Heart left ventricle (tissue), 16 donors: Measurements from ENCODE around the gene SCN3B. TPM values are rescaled to one million over a fixed set of nuclear protein-coding genes. Genes with fewer than 3 reads are reported as not detected.

Experiments used
- ATAC-seq, 4 donors: fragments of 200-7000 bp; cut with Tn5 transposase; one replicate each; pipeline ENCODE4 v1.9.1; 2020 to 2022; ENCODE audit warnings: moderate library complexity in 4 of 4, mild to moderate bottlenecking in 3 of 4, moderate number of reproducible peaks in 1 of 4
- DNase-seq, 5 donors: peaks; one replicate each; pipeline ENCODE4 v3.0.0-alpha.2; 2020
- H3K27ac ChIP-seq, 12 donors: fragments of 200-600 bp; sonication (generic) in 4 of 12; one replicate each; pipeline versions ENCODE4 v1.5.0 to v1.8.0; 2016 to 2022; ENCODE audit warnings: mild to moderate bottlenecking in 2 of 12
- H3K27me3 ChIP-seq, 9 donors: fragments of 200-600 bp; sonication (generic) in 2 of 9; one replicate each; pipeline versions ENCODE4 v1.5.1 to v1.8.0; 2016 to 2022; ENCODE audit warnings: mild to moderate bottlenecking in 3 of 9
- H3K36me3 ChIP-seq, 9 donors: fragments of 200-600 bp; sonication (generic) in 2 of 9; one replicate each; pipeline versions ENCODE4 v1.5.0 to v1.8.0; 2018 to 2022; ENCODE audit warnings: mild to moderate bottlenecking in 2 of 9
- H3K4me1 ChIP-seq, 12 donors: fragments of 200-600 bp; sonication (generic) in 4 of 12; one replicate each; pipeline versions ENCODE4 v1.5.0 to v1.8.0; 2016 to 2022; ENCODE audit warnings: mild to moderate bottlenecking in 3 of 12
- H3K4me3 ChIP-seq, 12 donors: fragments of 200-600 bp; sonication (generic) in 4 of 12; one replicate each; pipeline versions ENCODE4 v1.5.0 to v1.8.0; 2017 to 2022; ENCODE audit warnings: mild to moderate bottlenecking in 9 of 12, moderate library complexity in 4 of 12
- H3K9me3 ChIP-seq, 12 donors: fragments of 200-600 bp; sonication (generic) in 4 of 12; one replicate each; pipeline versions ENCODE4 v1.5.0 to v1.8.0; 2016 to 2022; ENCODE audit warnings: mild to moderate bottlenecking in 1 of 12
- CTCF ChIP-seq, 12 donors: fragments of 200-600 bp; sonication (generic) in 4 of 12; IDR thresholded peaks; one replicate each; pipeline versions ENCODE4 v1.5.0 to v1.8.0; 2018 to 2022; ENCODE audit warnings: antibody characterized with exemption in 12 of 12, mild to moderate bottlenecking in 5 of 12
- POLR2A ChIP-seq, 2 donors: fragments of 450-650 bp; IDR thresholded peaks; one replicate each; pipeline ENCODE4 v1.6.1; 2017; ENCODE audit warnings: antibody characterized with exemption in 2 of 2, mild to moderate bottlenecking in 2 of 2, moderate library complexity in 2 of 2
- WGBS, 4 donors: extraction: QIAGEN DNeasy Blood & Tissue Kit in 2 of 4; methylation state at CpG; one replicate each; pipeline versions ENCODE4 v1.1.5 to v1.1.7; 2013 to 2018; 5-methylcytosine and 5-hydroxymethylcytosine counted together
- intact Hi-C, 10 donors: fragments of 100-400 bp; cut with DNase I; formaldehyde crosslinking; loops; one replicate each; pipeline versions ENCODE4 v1.11.1 to v1.14.2; 2022
- polyA plus RNA-seq, 2 donors: library from polyadenylated mRNA; stranded (reverse); fragments of 200-250 nt; gene quantifications; one replicate each; pipeline ENCODE4 v1.2.3, GENCODE V29; 2013
- total RNA-seq, 9 donors: library from RNA; depleted of rRNA in 2 of 9; stranded (reverse); fragments of >200 nt in 2 of 9; fragmentation: NEBNext Ultra II Directional in 3 of 9; extraction: Animal tissue kit (Norgen Biotek cat#: 25700) in 3 of 9; gene quantifications; one replicate each; pipeline versions ENCODE4 v1.1.0 to v1.2.4, GENCODE V29; 2016 to 2023
- donor health status: ischemic (EF 13 %, LVEDD 7.1; RV severe dilation, severe dysfunction).
- donor health status: healthy with polysubstance abuse.
- donor health status: DM: no; HTN: yes; CAD: no.
- donor health status: DM: no; HTN: no; CAD: no.
- donor health status: ischemic (EF 25% LVEDD 6.9; RV normal size, moderate dysfunction).
- donor health status: ischemic (EF 25% LVEDD 5.7; RV mildly dilated, moderate dysfunction).
- donor health status: healthy.
- donor health status: DM: yes; HTN: yes; CAD: no.
- donor health status: ischemic (EF 35%, LVEDD 5.7; RV mildly dilated, moderate dysfunction).
- donor health status: nonischemic (EF 11% LVEDD 7.7; RV severe dilation, severe dysfunction).
- donor health status: DM: yes; HTN: yes; CAD: no.
- donor health status: PGD.
- donor health status: ischemic (EF 29% LVEDD 5.4; RV normal size, mild dysfunction).
- donor health status: nonischemic (EF 23%, LVEDD 6.1; RV moderate dilation, normal function).

The SCN3B gene
- total and polyA plus RNA-seq, 11 donors = 0.63 to 3.8 (median 0.91) TPM

- Histone ChIP-seq H3K27me3 (peaks cover 0 to 18% (median 0%) of the 10 kb centered on the region in 9 donors), H3K9me3 (no peaks in the 10 kb centered on the region), H3K4me1 (peaks cover 0 to 3% (median 0%) of the 10 kb centered on the region in 12 donors), H3K36me3 (no peaks in the 10 kb centered on the region), H3K4me3 (no peak overlapping the region), H3K27ac (no peak overlapping the region)
- WGBS, 4 donors = 44 to 51% (median 46%) methylated on average over 2 of the region's 2 CpGs
- TF ChIP-seq POLR2A (IDR thresholded peaks at IDR 0.05) = no peak
- no peak for TF ChIP-seq CTCF (IDR thresholded peaks at IDR 0.05)
- intact Hi-C loops = no loop called here
- ATAC-seq (no peak), DNase-seq (no peak)
Observed at GRCh38 chr11:123698546-123699127, 44.2 kb upstream of the SCN3B start.

- intact Hi-C loops = no loop called here
- ATAC-seq = no peak
- 50 to 100% (median 91%) methylated on average over 2 of the region's 2 CpGs for WGBS, 4 donors
Observed at GRCh38 chr11:123696183-123696582, 41.8 kb upstream of the SCN3B start.

GRCh38 chr11:123695231-123695630, 40.8 kb upstream of the SCN3B start:
- Histone ChIP-seq H3K4me3 (no peak overlapping the region), H3K27ac (no peak overlapping the region), H3K4me1 (no peaks in the 10 kb centered on the region), H3K36me3 (no peaks in the 10 kb centered on the region), H3K27me3 (peaks cover 0 to 25% (median 0%) of the 10 kb centered on the region in 9 donors), H3K9me3 (no peaks in the 10 kb centered on the region)
- intact Hi-C loops = no loop called here
- 70 to 78% (median 76%) methylated on average over 9 of the region's 9 CpGs for WGBS, 4 donors
- DNase-seq (no peak), ATAC-seq (no peak)
- TF ChIP-seq CTCF (IDR thresholded peaks at IDR 0.05) = no peak
- no peak for TF ChIP-seq POLR2A (IDR thresholded peaks at IDR 0.05)

More at GRCh38 chr11:123696183-123696582, 41.8 kb upstream of the SCN3B start:
- no peak for TF ChIP-seq CTCF (IDR thresholded peaks at IDR 0.05)
- TF ChIP-seq POLR2A (IDR thresholded peaks at IDR 0.05) = no peak
- no peaks in the 10 kb centered on the region for H3K4me1 ChIP-seq
- no peak overlapping the region for H3K4me3 ChIP-seq
- H3K27me3 ChIP-seq = peaks cover 0 to 25% (median 0%) of the 10 kb centered on the region in 9 donors
- H3K9me3 ChIP-seq = no peaks in the 10 kb centered on the region
- H3K27ac ChIP-seq = no peak overlapping the region
- DNase-seq = no peak
- H3K36me3 ChIP-seq = no peaks in the 10 kb centered on the region

GRCh38 chr11:123694551-123694950, 40.1 kb upstream of the SCN3B start:
- ATAC-seq (no peak), DNase-seq (no peak)
- intact Hi-C loops = no loop called here
- Histone ChIP-seq H3K36me3 (no peaks in the 10 kb centered on the region), H3K4me3 (no peak overlapping the region), H3K9me3 (no peaks in the 10 kb centered on the region), H3K27me3 (peaks cover 0 to 25% (median 0%) of the 10 kb centered on the region in 9 donors), H3K27ac (no peak overlapping the region), H3K4me1 (no peaks in the 10 kb centered on the region)
- 40 to 62% (median 56%) methylated on average over 2 of the region's 2 CpGs for WGBS, 4 donors
- TF ChIP-seq CTCF (IDR thresholded peaks at IDR 0.05) (no peak), POLR2A (IDR thresholded peaks at IDR 0.05) (no peak)
